GM20431 (cell line): Measurements from ENCODE around the gene LRRTM4.

ENCODE experiments used
- in situ Hi-C: fragments of 300-500 bp; cut with MseI, MboI; formaldehyde crosslinking; loops from one replicate; pipeline ENCODE4 v1.15.0; 2020; ENCODE audit warnings: low sequenced_read_pairs; ENCODE audit not compliant: unreplicated experiment

Gene LRRTM4

DNA sequence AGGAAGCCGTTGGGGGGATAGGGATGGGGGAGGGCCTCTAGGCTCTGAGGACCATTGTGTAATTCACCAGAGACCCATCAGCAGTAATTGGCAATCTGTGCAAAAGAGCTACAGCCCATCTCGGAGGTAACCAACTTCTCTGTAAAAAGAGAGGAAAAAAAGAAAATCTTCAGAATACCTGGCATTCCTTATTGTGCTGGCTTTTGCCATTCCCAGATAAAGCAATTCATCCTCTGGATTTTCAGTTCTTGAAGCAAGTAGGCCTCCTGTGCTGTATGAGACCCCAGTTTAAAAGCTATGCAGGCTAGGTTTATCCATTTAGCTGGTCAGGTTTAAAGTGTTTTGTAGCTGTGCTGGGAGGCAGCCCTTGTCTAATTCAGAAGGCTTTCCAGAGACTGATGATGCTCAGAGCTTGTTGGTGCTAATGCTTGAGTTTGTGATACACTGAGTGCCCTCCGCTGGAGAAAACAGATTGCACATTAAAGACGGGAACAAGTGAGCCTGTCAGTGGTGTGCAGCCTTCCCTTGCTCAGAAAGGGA lies at the start of gene LRRTM4:
LRRTM4 (minus strand) TSS at position 446 of the 540 bp plus-strand sequence.
- in situ Hi-C loops, result no loop called here

DNA sequence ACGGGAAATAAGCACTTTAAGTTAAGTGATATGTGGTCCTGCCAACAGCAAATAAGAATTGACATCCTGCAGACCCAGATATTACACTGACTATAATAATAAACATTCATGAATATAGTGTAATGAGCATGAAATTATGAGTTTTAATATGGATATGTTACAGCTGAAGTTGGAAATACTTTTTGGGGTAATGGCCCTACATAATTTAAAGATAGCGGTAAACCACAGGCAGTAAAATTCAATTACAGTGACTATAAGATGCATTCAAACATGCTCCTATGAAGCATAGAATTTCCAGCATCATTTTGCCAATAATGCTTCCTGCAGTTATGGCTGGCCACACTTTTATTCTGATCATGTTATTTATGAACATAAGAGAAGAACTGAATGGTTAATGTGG lies 49.4 kb upstream of the LRRTM4 start:
- in situ Hi-C loops, result no loop called here

DNA sequence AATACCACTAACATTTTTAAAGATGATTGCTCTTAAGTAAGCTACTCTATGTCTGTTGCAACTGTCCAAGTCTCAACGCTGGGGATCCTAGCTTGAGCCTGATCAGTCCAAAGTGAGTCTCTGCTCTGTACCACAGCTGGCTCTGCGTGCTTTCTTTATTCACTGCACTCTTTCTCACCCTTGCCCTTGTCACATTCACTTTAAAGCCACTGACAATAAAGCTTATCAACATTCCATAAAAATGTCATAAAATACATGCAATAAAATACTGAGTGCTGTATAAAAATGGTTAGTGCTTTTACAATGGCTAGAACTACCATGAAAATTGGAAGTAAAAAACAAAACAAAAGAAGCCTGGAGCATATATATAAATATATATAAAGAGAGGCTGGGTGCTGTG lies 45.5 kb upstream of the LRRTM4 start:
- in situ Hi-C loops, result no loop called here

DNA sequence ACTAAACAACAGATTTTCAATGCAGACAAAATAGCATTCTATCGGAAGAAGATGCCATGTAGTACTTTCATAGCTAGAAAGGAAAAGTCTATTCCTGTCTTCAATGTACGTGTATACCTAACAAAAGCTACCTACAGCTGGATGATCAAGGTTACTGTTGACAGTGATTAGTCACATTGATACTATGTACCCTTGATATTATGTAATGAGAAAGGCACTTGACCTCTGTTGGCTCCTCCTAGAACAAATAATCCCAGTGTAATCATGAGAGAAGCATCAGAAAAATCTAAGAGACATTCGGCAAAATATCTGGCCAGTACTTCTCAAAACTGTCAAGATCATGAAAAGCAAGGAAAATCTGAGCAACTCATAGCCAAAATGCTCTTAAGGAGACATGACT lies 44.4 kb upstream of the LRRTM4 start:
- in situ Hi-C loops, result no loop called here

DNA sequence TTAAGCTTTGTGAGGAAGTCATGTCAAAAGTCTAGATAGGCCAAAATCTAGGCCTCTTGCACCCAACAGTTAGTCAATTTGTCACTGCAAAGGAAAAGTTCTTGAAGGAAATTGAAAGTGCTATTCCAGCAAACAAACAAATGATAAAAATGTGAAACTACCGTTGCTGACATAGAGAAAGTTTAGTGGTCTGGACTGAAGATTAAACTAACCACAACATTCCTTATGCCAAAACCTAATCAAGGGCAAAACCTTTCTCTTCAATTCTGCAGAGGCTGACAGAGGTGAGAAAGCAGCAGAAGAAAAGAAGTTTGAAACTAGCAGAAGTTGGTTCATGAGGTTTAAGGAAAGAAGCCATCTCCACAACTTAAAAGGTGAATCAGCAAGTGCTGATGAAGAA lies 44.0 kb upstream of the LRRTM4 start:
- in situ Hi-C loops, result no loop called here

DNA sequence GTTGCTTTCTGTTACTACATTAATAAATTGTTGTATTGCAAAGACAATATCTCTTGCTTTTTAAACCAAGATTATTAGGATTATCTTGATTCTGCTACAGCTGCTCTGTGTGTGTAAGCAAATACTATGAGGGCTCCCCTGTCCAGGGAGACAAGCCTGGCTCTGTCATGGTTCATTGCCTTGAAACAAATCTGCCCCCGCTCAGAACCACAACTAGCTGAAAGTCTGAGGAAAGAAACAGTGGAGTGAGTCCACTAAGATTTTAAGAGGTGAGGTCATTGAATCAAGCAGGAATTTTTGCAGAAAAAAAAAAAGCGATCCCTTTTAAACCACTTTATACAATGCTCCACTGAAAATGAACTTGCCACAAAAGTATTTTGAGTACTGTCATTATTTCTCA lies 30.8 kb upstream of the LRRTM4 start:
- in situ Hi-C loops, result no loop called here

DNA sequence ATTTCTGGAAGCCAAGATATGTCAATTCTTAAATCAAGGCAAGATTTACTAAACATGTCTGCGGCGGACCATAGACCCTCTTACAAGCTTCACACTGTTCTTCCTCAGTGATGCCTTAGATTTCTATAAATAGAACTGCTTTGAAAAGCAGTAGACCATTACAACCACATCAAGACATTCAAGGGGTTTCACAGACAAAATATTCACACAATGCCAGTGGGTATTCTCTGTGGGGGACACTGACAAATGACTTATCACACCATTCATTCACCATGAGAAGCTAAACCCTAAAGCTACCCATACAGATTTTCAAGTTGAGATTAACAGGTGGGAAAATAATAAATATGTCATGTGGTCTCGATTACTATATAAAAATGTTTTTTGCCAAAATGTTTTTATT lies 15.9 kb upstream of the LRRTM4 start:
- in situ Hi-C loops, result no loop called here

DNA sequence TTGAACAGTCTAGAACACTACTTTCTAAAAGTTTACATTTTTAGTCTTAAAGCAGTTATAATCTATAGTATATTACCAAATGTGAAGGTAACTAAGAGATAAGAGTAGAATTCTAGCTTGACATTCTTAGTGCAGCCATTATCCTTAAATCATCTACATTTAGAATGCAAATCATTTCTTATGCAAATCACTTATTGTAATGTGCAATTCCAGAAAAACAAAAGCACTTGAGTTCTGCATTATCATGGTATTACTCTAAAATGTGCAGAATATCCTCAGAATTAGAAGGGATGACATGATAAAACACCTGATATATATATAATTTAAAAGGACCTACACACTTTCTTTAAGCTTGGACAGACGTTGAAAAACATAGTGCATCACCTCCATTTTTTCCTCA lies 712 bp upstream of the LRRTM4 start:
- in situ Hi-C loops, result no loop called here

DNA sequence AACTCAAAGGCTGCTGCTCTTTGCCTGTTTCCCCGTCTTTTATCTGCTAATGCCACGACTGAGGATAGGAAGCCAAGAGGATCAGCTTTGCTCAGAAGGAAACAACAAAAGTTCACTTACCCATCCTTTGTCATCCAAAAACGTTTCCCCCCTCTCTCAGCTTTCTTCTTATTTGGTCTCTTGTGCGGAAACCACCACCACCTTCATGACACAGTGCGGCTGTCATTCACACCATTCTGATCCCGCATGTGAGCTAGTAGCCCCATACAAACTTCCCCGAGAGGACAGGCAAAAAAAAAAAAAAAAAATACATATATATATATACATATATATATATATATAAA lies 656 bp downstream of the LRRTM4 start:
- in situ Hi-C loops, result no loop called here

DNA sequence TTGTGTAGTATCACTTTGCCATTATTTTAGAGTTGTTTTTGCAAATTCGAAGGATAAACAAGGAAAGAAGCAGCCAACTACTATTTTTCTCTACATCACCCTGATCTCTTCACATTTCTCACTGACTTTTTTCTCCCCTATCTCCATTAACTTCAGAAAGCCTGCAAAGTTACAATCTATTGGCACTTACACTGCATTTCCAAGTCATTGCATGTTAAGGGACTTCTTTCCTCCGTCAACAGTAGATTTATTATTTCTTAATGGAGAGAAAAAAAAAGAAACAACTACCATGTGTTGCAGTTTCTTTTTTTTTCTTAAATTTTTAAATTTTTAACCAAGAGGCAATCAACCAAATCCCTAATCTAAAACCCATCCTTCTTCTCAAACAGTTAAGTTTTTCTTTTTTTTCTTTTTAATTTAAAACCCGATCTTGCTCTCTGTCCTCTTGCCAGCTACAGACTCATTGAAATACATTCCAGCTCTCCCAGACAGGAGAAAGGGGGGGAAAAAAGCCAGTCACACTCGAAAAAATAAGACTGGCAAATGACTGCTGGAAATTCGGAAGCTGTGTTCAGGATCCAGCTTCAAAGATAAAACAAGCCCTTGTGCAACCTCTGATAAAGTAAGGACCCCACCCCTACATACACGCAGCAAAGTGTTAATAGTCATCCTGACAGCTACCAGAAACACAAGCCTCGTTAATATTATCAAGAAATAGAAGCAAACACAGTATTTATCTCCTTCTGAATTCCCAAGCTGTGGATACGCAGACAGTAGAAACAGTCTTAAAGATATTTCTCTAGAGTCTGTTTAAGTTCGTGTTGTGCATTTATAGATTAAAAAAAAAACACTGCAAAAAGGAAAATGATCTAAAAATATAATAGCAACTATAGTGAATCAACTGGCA lies 1.3 kb downstream of the LRRTM4 start:
- in situ Hi-C loops, result no loop called here

DNA sequence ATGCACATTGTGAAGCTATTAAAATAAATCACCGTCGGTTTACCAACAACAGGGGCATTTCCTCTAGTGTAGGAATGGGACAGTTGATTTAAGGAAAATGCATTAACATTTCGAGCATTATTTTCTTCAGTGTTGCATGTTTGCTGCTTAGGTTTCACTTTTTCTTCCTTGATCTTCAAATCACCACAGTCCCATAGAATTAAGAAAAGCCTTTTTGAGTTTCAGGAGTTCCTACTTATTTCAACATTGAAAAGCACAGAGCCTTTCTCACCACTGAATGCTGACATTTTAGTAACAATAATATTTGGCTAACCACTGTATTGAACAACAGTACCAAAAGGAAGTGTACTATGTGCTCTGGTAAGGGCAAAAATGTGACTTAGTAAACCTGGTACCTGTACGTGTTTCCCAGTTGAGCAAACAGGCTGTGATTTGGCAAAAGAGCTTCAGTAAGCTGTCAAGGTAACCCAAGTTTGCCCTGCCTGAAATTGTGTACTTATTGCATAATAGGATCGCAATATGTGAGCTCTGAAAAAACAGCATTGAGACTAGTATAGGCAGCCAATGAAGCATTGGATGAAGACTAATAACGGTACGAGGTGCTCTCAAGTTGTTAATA lies 2.2 kb downstream of the LRRTM4 start:
- in situ Hi-C loops, result no loop called here

DNA sequence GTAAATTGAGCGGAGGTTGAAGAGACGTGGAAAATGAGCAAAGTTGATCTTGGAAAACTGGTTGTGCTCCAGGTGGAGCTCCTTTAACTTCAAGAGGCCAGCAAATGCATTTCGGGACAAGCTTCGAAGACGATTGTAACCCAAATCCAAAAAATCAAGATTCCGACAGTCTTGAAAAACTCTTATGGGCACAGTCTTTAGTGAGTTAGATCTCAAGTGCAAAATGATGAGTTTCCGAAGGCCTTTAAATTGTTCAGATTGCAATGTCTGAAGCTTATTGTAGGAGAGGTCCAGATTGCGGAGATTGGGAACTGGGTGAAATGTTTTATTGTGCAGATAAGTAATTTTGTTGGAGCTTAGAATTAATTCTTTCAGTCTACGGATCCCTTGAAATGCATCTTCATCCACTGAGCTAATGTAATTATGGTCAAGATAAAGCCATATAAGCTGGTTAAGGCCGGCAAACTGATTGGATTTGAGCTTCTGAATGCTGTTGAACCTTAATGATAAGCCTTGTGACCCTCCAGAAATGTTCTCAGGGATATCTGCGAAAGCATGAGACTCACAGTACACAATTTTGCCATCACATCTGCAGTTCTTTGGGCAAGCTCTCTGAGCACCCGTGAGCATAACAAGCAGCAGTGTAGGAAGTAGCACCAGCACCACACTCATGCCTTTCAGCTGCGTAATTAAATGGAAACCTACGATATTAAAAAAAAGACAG lies 2.9 kb downstream of the LRRTM4 start:
- in situ Hi-C loops, result no loop called here

DNA sequence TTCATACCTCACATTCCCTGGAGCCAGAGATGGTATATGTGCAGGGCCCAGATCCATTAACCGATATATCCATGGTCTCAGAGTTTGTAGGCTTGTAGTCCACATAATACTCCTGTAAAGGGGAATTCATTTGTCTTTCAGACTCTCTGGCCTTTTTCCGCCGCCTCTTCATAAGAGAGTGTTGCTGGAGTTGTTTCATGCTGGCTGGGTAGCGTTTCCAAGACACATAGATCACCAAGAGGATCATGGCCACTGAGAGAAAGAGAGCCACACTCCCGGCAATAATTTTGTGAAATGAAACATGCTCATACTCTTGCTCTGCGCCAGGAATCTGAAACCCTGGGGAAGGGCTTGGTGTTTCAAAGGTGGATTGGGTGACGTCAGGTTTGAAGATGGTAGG lies 3.9 kb downstream of the LRRTM4 start:
- in situ Hi-C loops, result no loop called here

DNA sequence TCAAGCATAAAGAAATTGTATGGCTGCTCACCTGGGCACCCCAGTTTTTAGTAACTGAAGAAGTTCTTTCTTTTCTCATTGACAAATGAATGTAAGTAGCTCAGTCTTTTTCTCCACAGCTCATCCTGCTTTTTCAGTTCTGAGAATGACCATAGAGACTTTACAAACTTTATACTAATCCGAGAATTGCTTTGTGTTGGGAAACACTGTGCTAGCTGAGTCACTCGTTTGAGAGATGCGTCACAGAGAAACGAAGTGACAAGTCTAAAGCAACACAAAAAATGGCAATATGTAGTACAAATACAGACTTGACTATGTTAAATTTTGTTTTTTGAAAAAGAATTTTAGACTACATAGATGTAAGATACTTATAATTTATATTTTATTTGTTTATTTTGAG lies 9.0 kb downstream of the LRRTM4 start:
- in situ Hi-C loops, result no loop called here

DNA sequence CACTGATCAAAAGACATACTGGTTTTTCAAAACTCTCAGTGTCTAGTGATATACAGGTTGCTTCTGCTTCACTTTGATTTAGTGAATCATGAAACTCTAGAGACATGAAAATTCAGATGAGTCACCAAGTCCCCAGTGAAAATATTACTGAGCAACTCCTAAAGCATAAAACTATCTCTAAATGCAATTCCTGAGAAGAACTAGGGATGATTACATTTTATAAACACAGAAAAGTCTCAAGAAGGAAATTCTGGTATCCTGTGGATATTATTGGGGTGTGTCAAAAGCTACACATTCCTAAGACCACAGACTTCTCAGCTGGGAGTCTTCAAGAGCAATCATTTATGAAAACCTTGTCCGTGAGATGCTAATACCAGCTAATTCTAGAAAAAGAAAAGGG lies 9.7 kb downstream of the LRRTM4 start:
- in situ Hi-C loops, result no loop called here

DNA sequence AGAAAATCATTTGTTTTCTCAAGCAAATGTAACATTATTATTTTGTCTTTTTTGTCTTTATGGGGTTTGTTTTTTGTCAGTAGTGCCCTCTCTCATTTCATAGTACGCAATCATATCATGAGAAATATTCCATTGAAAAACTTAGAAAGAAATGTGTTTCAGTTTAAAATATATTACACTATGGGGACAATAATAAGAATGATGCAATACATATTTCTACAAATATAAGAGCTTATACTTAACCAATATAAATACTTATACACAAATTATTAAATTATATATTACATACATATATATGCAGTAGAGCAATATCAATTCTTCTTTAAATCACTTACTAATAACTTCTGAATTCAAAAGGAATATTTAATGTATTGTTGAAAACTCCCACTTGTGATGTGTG lies 13.7 kb downstream of the LRRTM4 start:
- in situ Hi-C loops, result no loop called here

DNA sequence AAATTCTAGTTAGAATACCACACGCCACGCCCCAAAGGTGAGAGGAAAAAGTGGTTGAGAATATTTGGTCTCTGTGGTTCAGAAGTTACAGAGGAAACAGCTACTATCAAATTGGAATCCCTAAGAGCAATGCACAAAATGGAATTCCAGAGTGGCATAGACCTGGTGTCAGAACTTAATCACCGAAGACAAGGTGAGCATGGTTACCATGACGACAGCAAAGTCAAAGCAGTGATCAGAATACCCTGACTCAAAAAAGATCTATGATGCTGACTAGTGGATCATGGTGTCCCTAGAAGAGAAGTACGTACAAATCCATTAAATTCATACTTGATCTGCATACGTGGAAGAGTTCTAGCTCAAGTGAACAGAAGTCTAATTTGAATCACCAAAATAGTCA lies 14.5 kb downstream of the LRRTM4 start:
- in situ Hi-C loops, result no loop called here

DNA sequence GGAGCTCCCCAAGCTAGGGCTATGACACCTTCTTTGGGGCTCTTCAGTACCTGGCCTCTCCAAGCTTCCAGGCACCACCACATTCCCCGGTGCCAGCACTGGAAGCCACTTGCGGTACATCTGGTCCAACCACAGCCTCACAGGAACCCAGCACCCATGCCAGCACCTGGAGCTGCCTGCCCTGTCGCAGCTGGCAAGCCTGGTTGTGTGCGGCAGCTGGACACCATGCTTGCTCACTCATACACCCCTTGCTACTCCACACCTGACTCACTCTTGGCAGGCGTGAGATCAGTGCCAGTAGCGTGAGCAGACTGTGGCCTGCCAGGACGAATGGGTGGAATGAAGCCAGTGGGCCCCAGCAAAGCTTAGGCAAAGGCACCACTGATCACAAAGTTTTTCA lies 34.0 kb downstream of the LRRTM4 start:
- in situ Hi-C loops, result no loop called here

DNA sequence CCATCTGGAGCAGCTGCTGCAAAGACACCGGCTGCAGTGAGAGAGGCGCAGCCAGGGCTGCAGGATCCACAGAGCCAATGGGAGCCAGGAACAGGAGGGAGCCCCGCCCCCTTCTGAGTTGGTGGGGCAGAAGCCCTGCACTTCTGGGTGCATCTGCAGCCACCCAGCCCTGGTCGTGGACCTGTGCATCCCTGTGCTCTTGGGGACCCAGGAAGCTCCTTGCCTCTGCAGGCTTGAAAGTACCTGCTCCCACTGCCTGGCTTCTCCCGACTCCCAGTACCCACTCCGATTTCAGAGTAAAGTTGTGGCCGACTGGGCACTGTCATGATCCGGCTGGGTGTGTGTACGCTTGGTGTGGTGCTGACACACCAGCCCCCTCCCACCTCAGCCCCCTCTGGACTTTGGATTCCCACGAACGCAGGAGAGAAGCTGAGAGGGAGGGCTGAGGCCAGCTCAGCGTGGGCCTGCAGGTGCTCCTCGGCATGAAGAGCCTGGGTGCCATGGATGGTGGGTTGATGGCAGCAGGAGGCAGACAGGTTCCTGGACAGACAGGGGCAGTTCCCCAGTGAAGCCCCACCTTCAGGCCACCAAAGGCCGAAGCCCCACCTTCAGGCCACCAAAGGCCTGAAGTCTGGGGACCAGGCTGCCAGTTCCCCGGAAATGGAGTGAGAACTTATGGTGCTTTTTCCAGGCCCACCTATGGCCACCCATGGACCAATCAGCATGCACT lies 34.9 kb downstream of the LRRTM4 start:
- in situ Hi-C loops, result no loop called here

DNA sequence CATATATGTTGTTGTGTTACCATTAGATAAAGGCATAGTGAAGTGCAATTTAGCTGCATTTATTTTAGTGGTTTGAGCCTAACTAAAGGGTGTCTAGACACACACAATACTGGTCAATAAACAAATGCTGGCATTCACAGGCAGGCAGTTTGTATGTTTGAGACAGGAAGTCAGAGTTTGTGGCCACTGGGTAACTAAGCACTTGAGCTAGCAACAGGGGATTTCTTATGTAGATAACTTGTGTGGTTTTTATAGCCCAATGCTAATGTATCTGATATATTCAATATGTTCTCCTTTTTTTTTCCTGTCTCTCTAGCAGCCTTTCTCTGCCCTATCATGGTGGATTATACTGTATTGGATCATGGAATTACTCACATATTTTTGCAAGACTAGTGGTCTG lies 38.1 kb downstream of the LRRTM4 start:
- in situ Hi-C loops, result no loop called here
